GM10248 (cell line): ENCODE data around the gene ELK4.

ENCODE experiments used
- CTCF ChIA-PET: fragments of 300-600 bp; sonication (Branson Sonifier 250); formaldehyde crosslinking; extraction: SDS; loops from one replicate; lab custom pipeline; 2021; ENCODE audit warnings: antibody characterized with exemption; lab: Yijun Ruan, JAX
- POLR2A ChIA-PET: fragments of 350-650 bp; sonication (Branson Sonifier 250); formaldehyde crosslinking; extraction: SDS; loops from one replicate; lab custom pipeline; 2020; ENCODE audit warnings: antibody characterized with exemption; lab: Yijun Ruan, JAX
- DNase-seq: peaks from one replicate; pipeline ENCODE4 v3.0.0; 2012; ENCODE audit errors: extremely low spot score
- TF ChIP-seq, protein P1 (sequence below): IDR thresholded peaks from 2 replicates; pipeline ENCODE4 v1.5.1; 2012; ENCODE audit warnings: mild to moderate bottlenecking, low read depth; ENCODE audit errors: extremely low read depth, missing control alignments, control extremely low read depth

ELK4 gene

GRCh38 chr1:205589618-205590456 is 42.0 kb downstream of the ELK4 start:
- DNase-seq: no peak
- ChIA-PET POLR2A (no interaction called here), CTCF (interaction anchor here (1.2 to 15.9 kb wide), 9 partner anchors 9 to 169 kb away, joined by 3 to 509 read pairs (median 57); partner anchors contain the start of gene ELK4)
- TF ChIP-seq, protein P1, sequence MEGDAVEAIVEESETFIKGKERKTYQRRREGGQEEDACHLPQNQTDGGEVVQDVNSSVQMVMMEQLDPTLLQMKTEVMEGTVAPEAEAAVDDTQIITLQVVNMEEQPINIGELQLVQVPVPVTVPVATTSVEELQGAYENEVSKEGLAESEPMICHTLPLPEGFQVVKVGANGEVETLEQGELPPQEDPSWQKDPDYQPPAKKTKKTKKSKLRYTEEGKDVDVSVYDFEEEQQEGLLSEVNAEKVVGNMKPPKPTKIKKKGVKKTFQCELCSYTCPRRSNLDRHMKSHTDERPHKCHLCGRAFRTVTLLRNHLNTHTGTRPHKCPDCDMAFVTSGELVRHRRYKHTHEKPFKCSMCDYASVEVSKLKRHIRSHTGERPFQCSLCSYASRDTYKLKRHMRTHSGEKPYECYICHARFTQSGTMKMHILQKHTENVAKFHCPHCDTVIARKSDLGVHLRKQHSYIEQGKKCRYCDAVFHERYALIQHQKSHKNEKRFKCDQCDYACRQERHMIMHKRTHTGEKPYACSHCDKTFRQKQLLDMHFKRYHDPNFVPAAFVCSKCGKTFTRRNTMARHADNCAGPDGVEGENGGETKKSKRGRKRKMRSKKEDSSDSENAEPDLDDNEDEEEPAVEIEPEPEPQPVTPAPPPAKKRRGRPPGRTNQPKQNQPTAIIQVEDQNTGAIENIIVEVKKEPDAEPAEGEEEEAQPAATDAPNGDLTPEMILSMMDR: no peak

DNA sequence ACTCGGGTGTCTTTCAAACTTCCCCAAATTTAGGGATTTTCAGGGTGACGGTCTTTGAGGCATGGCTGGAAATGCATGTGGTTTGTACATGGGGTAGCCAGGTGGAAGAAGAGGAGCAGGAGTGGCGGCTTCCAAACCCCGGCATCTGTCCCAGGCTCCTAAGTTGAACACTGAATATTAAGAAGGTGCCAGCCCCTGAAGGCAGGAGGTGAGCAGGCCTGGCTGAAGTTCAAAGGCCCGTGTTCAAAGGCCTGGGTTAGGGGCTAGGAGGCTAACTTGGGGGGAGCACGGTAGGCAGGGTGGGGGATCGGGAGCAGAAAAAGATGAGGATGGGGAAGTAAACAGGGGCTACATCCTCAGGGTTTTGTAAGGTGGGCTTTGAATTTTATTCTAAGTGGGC is 42.8 kb downstream of the ELK4 start:
- POLR2A ChIA-PET: interaction anchor here (0.6 to 1.1 kb wide), 2 partner anchors 43 to 62 kb away, joined by 3 to 4 read pairs; partner anchors contain the start of gene ELK4
- no peak for DNase-seq
- TF ChIP-seq, protein P1: no peak
- CTCF ChIA-PET: interaction anchor here (1.0 to 15.9 kb wide), 10 partner anchors 11 to 235 kb away, joined by 3 to 509 read pairs (median 28); partner anchors contain the start of gene ELK4

DNA sequence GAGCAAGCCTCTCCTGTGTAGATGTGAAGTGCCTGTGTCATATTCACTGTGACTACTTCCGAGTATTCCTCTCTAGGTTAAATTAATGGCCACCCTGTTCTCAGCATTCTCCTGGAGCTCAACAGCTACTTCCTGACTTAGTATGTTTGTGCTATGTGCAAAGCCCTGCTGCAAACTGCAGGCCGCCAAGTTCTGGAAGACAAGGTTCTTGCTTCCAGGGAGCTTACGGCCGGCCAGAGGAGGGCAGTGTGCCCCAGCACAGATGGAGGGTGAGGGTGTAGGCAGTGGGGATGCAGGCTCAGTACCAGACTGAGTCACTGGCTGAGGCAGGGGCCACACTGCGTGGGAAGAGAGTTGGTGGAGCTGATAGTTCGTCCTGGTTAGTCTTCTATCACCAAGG is 43.2 kb downstream of the ELK4 start:
- TF ChIP-seq, protein P1: peak; percentile 48
- ChIA-PET CTCF (interaction anchor here (1.0 to 15.9 kb wide), 10 partner anchors 12 to 234 kb away, joined by 3 to 509 read pairs (median 28); partner anchors contain the start of gene ELK4), POLR2A (interaction anchor here (0.6 to 1.1 kb wide), 2 partner anchors 43 to 62 kb away, joined by 3 to 4 read pairs; partner anchors contain the start of gene ELK4)

GRCh38 chr1:205587581-205587980 is 44.2 kb downstream of the ELK4 start:
- CTCF ChIA-PET: interaction anchor here (1.4 to 15.9 kb wide), 7 partner anchors 13 to 233 kb away, joined by 3 to 509 read pairs (median 84); partner anchors contain the start of gene ELK4
- POLR2A ChIA-PET: no interaction called here
- TF ChIP-seq, protein P1: no peak
- DNase-seq: no peak

More for the DNA sequence above, 43.2 kb downstream of the ELK4 start:
- DNase-seq: peak; percentile 51

GRCh38 chr1:205585835-205586785 is 45.7 kb downstream of the ELK4 start:
- POLR2A ChIA-PET: interaction anchor here (0.5 kb wide), 1 partner anchor 126 kb away, joined by 3 read pairs; no protein-coding TSS in a partner anchor
- CTCF ChIA-PET: interaction anchor here (0.7 to 2.3 kb wide), 3 partner anchors 9 to 72 kb away, joined by 3 to 6 read pairs (median 6); partner anchors contain the start of gene ELK4
- TF ChIP-seq, protein P1: no peak
- no peak for DNase-seq
